Vagina (tissue), 2 donors: ENCODE data around the gene SEPTIN8. TPM values are rescaled to one million over a fixed set of nuclear protein-coding genes. Genes with fewer than 3 reads are reported as not detected.

Source experiments
- DNase-seq, 2 donors: peaks; one replicate each; pipeline ENCODE4 v3.0.0-alpha.2; 2017; ENCODE audit errors: extremely low spot score in 2 of 2
- H3K27ac ChIP-seq: fragments of 200-600 bp; sonication (generic); one replicate; pipeline ENCODE4 v1.5.1; 2019
- H3K27me3 ChIP-seq: fragments of 200-600 bp; sonication (generic); one replicate; pipeline ENCODE4 v1.5.1; 2019
- H3K36me3 ChIP-seq, 2 donors: fragments of 200-600 bp; sonication (generic); one replicate each; pipeline ENCODE4 v1.5.1; 2017 to 2019
- H3K4me1 ChIP-seq: fragments of 200-600 bp; sonication (generic); one replicate; pipeline ENCODE4 v1.5.1; 2019
- H3K4me3 ChIP-seq, 2 donors: fragments of 200-600 bp; sonication (generic); 1 replicate in 1 of 2; 2 replicates in 1 of 2; pipeline ENCODE4 v1.5.1; 2016 to 2019
- H3K9me3 ChIP-seq: fragments of 200-600 bp; sonication (generic); one replicate; pipeline ENCODE4 v1.5.1; 2019
- POLR2A ChIP-seq, 2 donors: fragments of 450-650 bp; IDR thresholded peaks; one replicate each; pipeline ENCODE4 v1.6.1; 2017; ENCODE audit warnings: antibody characterized with exemption in 2 of 2, mild to moderate bottlenecking in 2 of 2, moderate library complexity in 2 of 2
- POLR2AphosphoS5 ChIP-seq, 2 donors: sonication (generic); formaldehyde crosslinking; IDR thresholded peaks; one replicate each; pipeline ENCODE4 v1.9.0; 2017; ENCODE audit warnings: antibody characterized with exemption in 2 of 2, mild to moderate bottlenecking in 2 of 2, low read depth in 1 of 2; ENCODE audit not compliant: insufficient read depth in 1 of 2
- intact Hi-C: fragments of 100-400 bp; cut with DNase I; formaldehyde crosslinking; loops from one replicate; pipeline ENCODE4 v1.15.1; 2023
- total RNA-seq: library from RNA; depleted of rRNA; stranded (reverse); fragments of >200 nt; gene quantifications from one replicate; pipeline ENCODE4 v1.2.3, GENCODE V29; 2016
- TF ChIP-seq, protein P1 (sequence below), 3 experiments: fragments of 450-650 bp in 2 of 3; fragments of 200-600 bp in 1 of 3; sonication (generic) in 1 of 3; IDR thresholded peaks; one replicate each; pipeline ENCODE4 v1.5.1; 2017 to 2019; ENCODE audit warnings: antibody characterized with exemption in 3 of 3, mild to moderate bottlenecking in 2 of 3, moderate library complexity in 2 of 3

Gene SEPTIN8
- total RNA-seq, 1 donor from 2014 or later = 52.8 TPM

DNA sequence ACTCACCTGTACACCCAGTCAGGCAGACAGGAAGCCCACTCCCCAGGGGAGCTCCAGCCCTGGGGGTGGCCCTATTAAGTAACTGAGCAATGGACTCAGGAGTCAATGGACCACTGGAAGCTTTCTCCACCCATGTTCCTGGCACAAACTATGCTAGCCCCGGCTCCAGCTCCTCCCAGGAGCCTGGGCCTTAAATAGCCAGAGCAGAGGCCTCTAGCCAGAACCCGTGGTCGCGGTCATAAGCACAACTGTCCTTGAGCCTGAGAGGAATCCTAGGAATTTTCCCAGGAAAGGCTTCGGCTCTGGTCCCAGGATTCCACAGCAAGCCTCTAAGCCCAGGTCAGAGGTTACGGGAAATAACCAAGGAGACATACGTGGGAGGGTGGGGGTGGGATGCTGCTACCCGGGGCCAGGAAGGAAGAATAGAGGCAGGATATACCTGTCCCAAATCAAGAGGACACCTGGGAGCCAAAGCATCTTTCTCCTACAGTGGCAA is 5.5 kb downstream of the SEPTIN8 start:
- TF ChIP-seq, protein P1, sequence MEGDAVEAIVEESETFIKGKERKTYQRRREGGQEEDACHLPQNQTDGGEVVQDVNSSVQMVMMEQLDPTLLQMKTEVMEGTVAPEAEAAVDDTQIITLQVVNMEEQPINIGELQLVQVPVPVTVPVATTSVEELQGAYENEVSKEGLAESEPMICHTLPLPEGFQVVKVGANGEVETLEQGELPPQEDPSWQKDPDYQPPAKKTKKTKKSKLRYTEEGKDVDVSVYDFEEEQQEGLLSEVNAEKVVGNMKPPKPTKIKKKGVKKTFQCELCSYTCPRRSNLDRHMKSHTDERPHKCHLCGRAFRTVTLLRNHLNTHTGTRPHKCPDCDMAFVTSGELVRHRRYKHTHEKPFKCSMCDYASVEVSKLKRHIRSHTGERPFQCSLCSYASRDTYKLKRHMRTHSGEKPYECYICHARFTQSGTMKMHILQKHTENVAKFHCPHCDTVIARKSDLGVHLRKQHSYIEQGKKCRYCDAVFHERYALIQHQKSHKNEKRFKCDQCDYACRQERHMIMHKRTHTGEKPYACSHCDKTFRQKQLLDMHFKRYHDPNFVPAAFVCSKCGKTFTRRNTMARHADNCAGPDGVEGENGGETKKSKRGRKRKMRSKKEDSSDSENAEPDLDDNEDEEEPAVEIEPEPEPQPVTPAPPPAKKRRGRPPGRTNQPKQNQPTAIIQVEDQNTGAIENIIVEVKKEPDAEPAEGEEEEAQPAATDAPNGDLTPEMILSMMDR (IDR thresholded peaks at IDR 0.05) = no peak
- TF ChIP-seq POLR2AphosphoS5 (IDR thresholded peaks at IDR 0.05; ENCODE audit: insufficient read depth in 1 of 2, low read depth in 1 of 2) (no peak), POLR2A (IDR thresholded peaks at IDR 0.05) (no peak)
- intact Hi-C loops = no loop called here

DNA sequence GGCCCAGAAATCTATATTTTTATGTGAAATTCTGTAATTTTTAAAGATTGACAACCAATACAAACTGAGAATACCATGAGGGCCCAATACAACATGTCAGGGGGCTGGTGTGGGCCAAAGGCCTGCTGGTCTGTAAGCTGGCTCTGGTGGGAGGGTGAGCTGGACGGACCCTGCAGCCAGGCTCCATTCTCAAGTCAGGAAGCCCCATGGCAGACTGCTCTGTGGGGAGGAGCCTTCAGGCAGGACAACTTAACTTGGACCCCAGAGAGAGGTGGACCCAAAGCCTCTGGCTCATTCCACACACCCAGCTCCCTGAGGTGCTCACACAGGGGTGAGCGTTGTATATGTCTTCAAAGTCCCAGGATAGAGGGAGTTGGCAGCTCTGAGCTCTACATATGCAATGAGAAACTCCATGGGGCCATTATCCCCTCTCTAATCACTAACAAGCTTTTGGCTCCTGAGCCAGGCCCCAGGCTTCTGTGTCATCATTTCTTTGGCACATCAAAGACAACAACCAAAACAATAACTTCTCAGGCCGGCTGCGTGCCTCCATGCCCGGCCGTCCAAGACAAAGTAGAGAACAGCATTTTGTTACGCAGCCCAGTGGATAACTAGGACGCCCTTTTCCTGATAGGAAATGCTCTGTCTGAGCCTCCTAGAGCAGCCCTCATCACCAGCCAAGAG is 6.4 kb downstream of the SEPTIN8 start:
- Histone ChIP-seq H3K27me3 (no peaks in the 10 kb centered on the region), H3K4me1 (peaks cover 86% of the 10 kb centered on the region), H3K9me3 (no peaks in the 10 kb centered on the region), H3K4me3 (no peak overlapping the region), H3K27ac (no peak overlapping the region), H3K36me3 (no peaks in the 10 kb centered on the region)
- intact Hi-C loops = no loop called here
- TF ChIP-seq, protein P1 (IDR thresholded peaks at IDR 0.05) = no peak
- TF ChIP-seq POLR2A (IDR thresholded peaks at IDR 0.05) (no peak), POLR2AphosphoS5 (IDR thresholded peaks at IDR 0.05; ENCODE audit: insufficient read depth in 1 of 2, low read depth in 1 of 2) (no peak)
- DNase-seq = no peak

More for the DNA sequence above, 5.5 kb downstream of the SEPTIN8 start:
- Histone ChIP-seq H3K9me3 (no peaks in the 10 kb centered on the region), H3K4me3 (no peak overlapping the region), H3K27me3 (no peaks in the 10 kb centered on the region), H3K36me3 (no peaks in the 10 kb centered on the region), H3K27ac (no peak overlapping the region), H3K4me1 (peaks cover 87% of the 10 kb centered on the region)
- DNase-seq = no peak

DNA sequence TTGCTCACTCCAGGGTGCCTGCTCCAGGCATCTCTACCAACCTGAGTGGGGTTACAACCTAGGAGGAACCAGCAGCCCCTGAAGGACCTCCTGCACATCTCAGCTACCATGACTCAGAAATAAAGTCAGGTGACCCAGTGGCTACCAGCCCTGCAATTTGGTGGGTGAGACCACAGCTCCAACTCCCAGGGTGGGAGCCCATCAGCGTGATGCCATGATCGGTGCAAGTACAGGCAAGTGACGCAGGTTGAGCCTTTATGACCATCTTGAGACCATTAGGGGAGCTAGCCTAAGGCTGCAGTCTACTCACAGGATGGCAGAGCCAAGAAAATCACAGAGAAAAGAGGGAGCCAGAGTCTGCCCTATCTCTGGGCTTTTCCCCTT is 8.6 kb downstream of the SEPTIN8 start:
- peak overlapping the region; percentile 61 for H3K27ac ChIP-seq
- intact Hi-C loops = no loop called here
- H3K36me3 ChIP-seq = peaks cover 0 to 16% of the 10 kb centered on the region in 2 donors
- no peak overlapping the region for H3K4me3 ChIP-seq
- H3K4me1 ChIP-seq = peaks cover 71% of the 10 kb centered on the region
- H3K27me3 ChIP-seq = no peaks in the 10 kb centered on the region
- H3K9me3 ChIP-seq = no peaks in the 10 kb centered on the region
- TF ChIP-seq POLR2A (IDR thresholded peaks at IDR 0.05) = no peak
- TF ChIP-seq, protein P1 (IDR thresholded peaks at IDR 0.05) = no peak
- no peak for TF ChIP-seq POLR2AphosphoS5 (IDR thresholded peaks at IDR 0.05; ENCODE audit: insufficient read depth in 1 of 2, low read depth in 1 of 2)
- no peak for DNase-seq

DNA sequence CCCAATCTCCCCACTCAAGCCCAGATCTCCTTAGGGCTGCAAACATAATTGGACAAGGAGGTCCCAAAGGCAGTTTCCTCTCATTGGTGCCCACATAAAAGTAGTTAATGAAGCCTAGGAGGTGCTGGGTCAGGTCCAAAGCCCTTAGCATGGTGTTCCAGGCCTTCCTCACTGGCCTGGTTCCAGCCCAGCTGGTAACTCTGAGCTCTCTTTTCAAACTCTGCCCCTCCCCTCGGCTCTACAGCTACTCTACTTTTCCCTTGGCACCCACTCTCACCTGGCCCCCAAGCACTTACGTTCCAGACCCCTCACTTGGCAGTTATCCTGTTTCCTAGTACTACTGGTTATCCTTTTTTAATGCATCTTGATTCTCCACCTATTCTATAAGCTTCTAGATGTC is 9.9 kb downstream of the SEPTIN8 start:
- no peak for DNase-seq
- Histone ChIP-seq H3K9me3 (no peaks in the 10 kb centered on the region), H3K27ac (peak overlapping the region; percentile 20), H3K4me1 (peaks cover 59% of the 10 kb centered on the region), H3K36me3 (peaks cover 0 to 19% of the 10 kb centered on the region in 2 donors), H3K4me3 (no peak overlapping the region), H3K27me3 (no peaks in the 10 kb centered on the region)
- intact Hi-C loops = no loop called here
- TF ChIP-seq POLR2AphosphoS5 (IDR thresholded peaks at IDR 0.05; ENCODE audit: insufficient read depth in 1 of 2, low read depth in 1 of 2) = no peak
- no peak for TF ChIP-seq POLR2A (IDR thresholded peaks at IDR 0.05)
- TF ChIP-seq, protein P1 (IDR thresholded peaks at IDR 0.05) = no peak

DNA sequence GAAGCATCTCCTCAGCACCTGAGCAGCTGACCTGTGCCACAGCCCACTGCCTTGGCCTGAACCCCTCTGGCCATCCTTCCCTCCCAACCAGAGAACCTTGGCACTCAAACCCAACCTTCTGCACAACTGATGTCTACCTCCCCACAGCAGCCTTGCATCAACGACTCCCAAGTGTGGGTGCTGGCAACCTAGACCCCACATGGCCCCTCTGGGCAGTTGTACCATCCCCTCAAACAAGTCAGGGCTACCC is 10.3 kb downstream of the SEPTIN8 start:
- Histone ChIP-seq H3K4me3 (no peak overlapping the region), H3K36me3 (peaks cover 0 to 19% of the 10 kb centered on the region in 2 donors), H3K4me1 (peaks cover 57% of the 10 kb centered on the region), H3K27ac (no peak overlapping the region), H3K27me3 (no peaks in the 10 kb centered on the region), H3K9me3 (no peaks in the 10 kb centered on the region)
- TF ChIP-seq, protein P1 (IDR thresholded peaks at IDR 0.05) = no peak
- TF ChIP-seq POLR2A (IDR thresholded peaks at IDR 0.05) (no peak), POLR2AphosphoS5 (IDR thresholded peaks at IDR 0.05; ENCODE audit: insufficient read depth in 1 of 2, low read depth in 1 of 2) (no peak)
- no peak for DNase-seq
- intact Hi-C loops = no loop called here
